Esophagus muscularis mucosa (tissue), 3 donors: ENCODE results near the gene MMP14.

Experiments used
- CTCF ChIP-seq, 3 experiments: fragments of 200-600 bp in 2 of 3; fragments of 450-650 bp in 1 of 3; sonication (generic) in 2 of 3; IDR thresholded peaks; one replicate each; pipeline ENCODE4 v1.5.1; 2017 to 2019; ENCODE audit warnings: antibody characterized with exemption in 3 of 3, mild to moderate bottlenecking in 2 of 3, moderate library complexity in 1 of 3
- POLR2A ChIP-seq: fragments of 450-650 bp; IDR thresholded peaks from one replicate; pipeline ENCODE4 v1.6.1; 2017; ENCODE audit warnings: antibody characterized with exemption, moderate library complexity, mild to moderate bottlenecking, low read depth

GRCh38 chr14:22884738-22885523, 48.5 kb downstream of the MMP14 start:
- TF ChIP-seq CTCF (IDR thresholded peaks at IDR 0.05) (no peak), POLR2A (no peak)
